ENCODE results near the gene HMGN2.

- TF ChIP-seq, protein P1, sequence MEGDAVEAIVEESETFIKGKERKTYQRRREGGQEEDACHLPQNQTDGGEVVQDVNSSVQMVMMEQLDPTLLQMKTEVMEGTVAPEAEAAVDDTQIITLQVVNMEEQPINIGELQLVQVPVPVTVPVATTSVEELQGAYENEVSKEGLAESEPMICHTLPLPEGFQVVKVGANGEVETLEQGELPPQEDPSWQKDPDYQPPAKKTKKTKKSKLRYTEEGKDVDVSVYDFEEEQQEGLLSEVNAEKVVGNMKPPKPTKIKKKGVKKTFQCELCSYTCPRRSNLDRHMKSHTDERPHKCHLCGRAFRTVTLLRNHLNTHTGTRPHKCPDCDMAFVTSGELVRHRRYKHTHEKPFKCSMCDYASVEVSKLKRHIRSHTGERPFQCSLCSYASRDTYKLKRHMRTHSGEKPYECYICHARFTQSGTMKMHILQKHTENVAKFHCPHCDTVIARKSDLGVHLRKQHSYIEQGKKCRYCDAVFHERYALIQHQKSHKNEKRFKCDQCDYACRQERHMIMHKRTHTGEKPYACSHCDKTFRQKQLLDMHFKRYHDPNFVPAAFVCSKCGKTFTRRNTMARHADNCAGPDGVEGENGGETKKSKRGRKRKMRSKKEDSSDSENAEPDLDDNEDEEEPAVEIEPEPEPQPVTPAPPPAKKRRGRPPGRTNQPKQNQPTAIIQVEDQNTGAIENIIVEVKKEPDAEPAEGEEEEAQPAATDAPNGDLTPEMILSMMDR (IDR thresholded peaks at IDR 0.05; ENCODE audit: insufficient read depth, low read length, poor library complexity, severe bottlenecking), result no peak
- no peak for TF ChIP-seq EZH2phosphoT487 (conservative IDR thresholded peaks at IDR 0.05; ENCODE audit: low read length)
Measured at GRCh38 chr1:26477446-26478152, 5.4 kb downstream of the HMGN2 start.

Measured in SU-DHL-6 (cell line).